Activated T-cell treated with anti-CD3 and anti-CD28 coated beads for 24 hours (primary cell): ENCODE results near the gene COL8A1.

Source experiments
- DNase-seq: peaks from one replicate; pipeline ENCODE4 v3.0.0-alpha.2; 2020; ENCODE audit warnings: low read depth

The COL8A1 gene

DNA sequence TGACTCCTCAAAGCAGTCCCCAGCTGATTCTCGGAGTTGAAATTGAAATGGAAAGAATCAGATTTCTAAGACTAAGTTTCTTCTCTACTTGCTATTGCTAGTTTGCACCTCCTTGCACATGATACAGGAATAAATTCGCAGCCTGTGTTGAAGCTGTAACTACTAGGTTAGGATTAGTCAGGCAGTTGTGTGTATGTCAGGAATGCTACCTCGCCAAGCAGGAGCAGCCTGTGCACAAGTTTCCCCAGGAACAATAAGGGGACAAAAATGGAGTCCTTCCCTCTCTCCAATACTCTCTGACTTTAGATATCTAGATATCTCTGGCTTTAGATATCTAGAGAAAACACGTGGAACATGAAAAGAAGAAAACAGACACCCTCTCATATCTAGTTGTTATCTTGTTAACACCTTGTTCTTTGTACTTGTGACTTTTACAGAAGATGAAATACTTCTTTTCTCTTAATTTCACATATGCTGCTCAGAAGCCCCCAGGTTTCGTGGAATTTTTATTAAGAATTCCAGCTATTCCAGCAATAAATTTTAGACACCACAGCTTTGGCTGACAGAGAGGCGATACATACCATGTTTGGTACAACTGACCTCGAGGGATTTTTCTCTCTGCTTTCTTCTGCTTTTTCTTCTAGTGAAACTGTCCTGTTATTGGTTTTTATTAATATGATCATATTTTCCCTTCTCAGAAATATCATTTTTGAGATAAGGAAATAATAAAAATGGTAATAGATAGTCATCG lies 123.2 kb downstream of the COL8A1 start:
- no peak for DNase-seq

DNA sequence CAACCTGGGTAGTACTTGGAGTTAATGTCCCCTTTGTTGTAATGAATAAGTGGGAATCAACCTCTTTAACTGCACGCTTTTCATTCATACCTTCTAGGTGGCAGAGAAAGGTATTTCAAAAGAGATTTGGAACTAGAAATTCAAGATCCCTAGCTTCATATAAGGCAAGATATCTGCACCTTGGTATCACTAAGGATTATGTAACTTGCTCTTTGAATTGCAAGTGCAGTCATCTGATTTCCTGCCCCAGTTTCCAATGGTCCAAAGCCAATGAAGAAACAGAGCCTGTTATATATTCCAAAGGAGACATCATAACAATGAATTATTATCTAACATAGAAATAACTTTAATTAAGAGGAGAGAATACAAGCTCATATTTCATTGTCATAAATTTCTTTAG lies 124.5 kb downstream of the COL8A1 start:
- DNase-seq, result no peak

DNA sequence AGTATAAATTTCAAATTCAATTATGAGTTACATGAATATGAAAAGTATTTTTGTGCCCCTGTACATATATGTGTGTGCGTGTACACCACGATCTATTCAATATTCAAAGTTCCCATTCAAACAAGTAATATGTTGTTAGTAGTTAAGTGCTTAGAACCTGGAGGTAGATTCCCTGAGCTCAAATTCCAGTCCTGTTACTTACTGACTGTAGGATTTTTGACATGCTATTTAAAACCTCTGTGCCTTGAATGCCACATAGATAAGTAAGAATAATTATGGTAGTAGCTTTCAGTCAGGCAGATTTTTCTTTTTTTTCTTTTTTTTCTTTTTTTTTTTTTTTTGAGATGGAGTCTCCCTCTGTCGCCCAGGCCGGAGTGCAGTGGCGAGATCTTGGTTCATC lies 126.0 kb downstream of the COL8A1 start:
- DNase-seq, result no peak

DNA sequence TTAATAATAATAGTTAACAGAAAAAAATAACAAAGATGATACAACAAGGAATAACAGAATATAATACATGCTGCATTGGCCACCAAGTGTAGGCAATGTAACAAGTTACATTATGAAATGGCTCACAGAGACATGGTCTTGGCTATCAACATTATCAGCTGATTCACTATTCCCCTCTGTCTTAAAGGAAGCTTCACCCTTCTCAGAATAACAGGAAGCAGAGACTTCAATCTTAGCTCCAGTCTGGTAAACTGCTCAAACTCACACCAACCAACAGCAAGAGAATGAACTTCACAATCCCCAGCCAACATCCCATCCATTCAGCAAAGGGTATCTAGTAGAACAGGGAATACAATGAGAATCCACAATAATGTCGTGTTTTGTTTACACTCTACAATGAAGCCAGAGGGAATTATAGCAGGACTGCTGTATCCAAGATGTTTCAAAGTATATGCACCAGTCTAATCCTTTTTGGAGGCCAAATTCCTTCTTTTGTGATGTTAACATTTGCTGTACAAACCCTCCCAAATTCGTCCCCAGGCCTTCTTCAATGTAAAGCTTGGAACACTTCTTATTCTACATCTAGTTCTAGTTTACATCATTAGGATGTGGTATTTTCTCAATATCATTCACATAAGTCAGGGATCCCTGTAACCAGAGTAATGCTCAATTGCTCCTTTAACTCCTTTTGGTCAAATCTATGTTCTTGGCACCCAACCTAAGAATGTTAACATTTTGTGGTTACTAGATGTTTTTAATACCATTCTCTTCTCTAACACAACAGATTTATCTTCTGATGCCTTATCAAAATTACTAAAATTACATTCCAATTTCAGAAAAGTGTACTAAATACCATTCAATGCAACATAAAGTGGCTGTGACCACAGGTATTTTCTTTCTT lies 126.9 kb downstream of the COL8A1 start:
- no peak for DNase-seq

DNA sequence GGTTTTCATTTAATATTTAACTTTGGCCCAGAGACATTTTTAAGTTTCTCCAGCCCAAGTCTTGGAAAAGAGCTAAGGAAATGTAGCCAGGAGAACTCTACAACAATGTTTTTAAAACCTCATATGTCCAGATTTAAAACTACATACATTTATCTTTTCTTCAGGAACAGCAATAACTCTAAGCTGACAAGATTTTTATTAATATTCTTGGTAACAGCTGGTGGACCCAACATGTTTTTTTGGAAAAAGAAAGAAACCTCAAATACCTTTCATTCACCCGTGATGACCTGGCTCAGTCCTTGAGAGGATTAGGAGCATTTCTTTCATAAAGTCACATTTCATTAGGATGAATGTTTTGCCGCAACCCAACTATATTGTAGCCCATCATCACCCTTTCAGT lies 128.9 kb downstream of the COL8A1 start:
- no peak for DNase-seq

DNA sequence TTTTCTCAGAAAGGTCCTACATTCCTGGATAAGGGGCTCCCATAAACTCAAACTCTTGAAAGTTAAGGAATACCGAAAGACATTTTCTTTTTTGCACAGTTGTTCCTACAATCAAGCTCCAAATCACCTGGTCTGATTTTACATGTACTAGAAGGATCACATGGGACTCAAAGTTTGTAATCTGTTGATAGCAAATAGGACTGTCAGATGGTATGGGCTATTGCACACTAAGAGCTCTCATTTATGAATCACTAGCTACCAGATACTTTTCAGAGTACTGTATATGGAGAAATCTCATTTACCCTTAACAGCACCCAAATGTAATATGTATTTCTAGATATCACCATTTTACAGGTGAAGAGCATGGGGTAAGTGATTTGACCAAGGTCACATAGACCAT lies 129.7 kb downstream of the COL8A1 start:
- DNase-seq, result no peak

DNA sequence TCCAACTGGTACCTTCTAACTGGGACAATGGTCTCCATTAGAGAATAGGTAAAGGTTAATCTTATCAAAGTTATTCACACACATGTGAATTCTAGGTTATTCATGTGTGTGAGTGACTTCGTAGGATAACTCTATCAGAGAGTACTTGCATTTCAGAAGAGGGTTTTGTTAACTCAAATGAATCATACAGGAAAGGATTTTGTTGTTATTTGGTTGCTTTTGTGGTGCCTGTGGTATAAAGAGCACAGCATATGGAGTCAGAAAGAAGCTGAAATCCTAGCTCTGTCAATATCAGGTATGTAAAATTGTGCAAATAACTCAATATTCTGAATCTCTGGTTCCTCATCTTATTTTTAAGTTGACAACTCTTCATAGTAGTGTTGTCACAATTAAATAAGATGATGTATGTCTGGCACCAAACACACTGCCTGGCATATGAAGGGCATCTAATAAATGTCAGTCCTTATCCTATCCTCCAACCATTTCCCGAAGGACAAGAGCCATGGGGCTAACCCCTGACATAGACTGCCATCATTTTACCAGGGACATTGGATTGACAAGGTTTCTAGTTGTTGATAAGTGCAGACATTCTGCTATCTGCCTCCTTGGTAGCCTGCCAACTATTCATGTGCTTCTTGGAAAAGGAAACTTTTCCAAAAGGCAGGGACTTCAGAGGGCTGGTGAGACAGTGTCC lies 130.6 kb downstream of the COL8A1 start:
- DNase-seq, result no peak

DNA sequence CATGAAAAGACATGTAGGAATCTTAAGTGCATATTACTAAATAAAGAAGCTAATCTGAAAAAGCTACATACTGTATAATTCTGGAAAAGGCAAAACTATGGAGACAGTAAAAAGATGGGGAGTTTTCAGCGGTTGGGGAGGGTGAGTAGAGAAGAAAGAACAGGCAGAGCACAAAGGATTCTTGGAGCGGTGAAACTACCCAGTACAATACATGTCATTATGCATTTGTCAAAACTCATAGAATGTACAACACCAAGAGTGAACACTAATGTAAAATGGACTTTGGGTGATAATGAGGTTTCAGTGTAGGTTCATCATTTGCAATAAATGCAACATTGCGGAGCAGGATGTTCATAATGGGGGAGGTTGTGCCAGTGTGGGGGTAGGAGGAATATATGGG lies 133.8 kb downstream of the COL8A1 start:
- no peak for DNase-seq

DNA sequence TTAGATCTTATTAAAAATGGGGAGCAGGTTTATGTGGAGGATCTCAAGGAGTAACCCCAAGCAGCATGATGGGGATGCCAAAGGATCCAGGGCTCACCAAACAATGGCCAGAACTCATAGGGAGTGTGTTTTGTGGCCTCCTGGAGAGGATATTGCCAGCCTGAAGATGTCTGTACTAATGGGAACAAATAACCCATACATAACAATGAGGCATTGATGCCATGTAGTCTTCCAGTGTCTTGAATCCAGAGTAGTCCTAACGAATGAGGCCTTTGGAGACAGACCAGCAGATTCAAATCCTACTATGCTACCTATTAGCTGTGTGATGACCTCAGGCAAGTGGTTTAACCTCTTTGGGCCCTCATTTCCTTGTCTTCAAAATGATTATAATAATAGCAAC lies 134.3 kb downstream of the COL8A1 start:
- DNase-seq, result no peak

DNA sequence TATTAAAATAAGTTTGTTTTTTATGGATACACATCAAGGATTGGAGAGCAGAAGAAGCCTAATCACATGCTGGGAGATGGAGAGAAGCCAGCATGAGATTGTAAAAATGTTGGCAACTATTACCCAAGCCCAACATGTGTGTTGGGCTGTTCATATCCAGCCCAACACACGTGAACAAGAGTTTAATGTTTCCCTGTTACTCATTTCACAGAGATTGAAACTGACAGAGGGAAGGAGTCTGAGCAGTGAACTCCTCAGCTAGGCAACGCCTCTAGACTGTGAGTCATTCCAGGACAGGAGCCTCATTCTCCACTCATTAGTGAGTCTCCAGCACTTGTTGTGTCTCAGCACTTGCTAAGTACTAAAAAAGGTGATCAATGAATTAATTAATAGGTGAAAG lies 136.1 kb downstream of the COL8A1 start:
- no peak for DNase-seq

DNA sequence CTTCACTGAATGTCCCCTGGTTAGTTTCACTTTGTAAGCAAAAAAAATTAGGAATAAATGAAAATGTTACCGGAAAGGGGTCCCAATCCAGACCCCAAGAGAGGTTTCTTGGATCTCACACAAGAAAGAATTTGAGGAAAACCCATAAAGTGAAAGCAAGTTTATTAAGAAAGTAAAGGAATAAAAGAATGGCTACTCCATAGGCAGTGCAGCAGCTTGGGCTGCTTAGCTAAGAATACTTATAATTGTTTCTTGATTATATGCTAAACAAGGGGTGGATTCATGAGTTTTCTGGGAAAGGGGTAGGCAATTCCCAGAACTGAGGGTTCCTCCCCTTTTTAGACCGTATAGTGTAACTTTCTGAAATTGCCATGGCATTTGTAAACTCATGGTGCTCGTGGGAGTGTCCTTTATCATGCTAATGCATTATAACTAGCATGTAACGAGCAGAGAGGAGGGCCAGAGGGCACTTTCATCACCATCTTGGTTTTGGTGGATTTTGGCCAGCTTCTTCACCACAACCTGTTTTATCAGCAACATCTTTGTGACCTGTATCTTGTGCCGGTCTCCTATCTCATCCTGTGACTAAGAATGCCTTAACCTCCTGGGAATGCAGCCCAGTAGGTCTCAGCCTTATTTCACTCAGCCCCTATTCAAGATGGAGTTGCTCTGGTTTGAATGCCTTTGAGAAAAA lies 138.3 kb downstream of the COL8A1 start:
- no peak for DNase-seq

DNA sequence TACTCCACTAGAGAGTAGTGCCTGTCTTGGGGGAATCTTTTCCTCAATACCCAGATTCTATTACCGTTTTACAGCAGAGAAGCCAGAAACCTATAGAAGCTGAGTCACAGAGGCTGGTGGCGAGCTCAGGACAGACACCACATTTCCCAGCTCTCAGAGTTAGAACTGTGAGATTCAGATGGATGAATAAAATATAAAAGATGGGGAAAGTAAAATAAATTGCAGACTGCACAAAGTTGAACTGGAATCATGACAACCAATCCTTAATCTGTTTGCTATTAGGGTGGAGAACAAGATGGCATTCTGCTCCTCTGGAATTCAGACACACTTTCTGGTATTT lies 138.8 kb downstream of the COL8A1 start:
- DNase-seq, result no peak

DNA sequence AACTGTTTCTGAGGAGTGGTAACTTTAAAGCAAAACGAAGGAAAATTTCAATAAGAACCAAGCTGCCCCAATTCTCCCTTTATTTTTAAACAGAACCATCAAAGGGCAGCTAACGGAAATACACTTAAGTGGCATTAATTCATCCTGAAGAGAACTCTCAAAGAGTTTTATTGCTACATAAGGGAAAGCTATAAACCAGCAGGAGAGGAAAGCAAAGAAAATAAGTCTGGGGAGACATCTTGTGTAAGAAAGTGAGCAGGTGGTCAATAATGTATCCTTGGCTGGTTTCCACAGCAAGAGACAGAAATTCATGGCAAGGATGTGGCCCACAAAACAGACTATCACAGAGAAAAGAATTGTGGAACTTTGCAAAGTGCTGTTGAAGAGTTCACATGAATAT lies 139.3 kb downstream of the COL8A1 start:
- no peak for DNase-seq

DNA sequence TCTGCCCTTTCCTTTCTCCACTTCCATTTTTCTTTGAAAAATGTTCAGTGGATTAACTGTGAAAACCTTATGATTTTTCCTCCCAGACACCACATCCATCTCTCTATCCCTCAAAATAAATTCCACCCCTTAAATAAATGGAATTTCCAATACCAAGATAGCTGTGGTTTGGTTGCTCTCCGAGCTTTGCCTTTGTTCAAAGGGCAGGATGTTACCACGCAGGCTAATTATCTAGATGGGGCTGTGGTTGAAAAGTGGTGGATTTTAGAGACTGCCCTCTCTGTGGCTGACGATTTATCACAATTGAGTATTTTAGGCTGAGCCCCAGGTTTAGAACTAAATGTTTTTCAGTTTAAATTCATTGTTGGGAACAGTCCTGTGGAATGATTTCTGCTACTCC lies 142.4 kb downstream of the COL8A1 start:
- DNase-seq, result no peak

DNA sequence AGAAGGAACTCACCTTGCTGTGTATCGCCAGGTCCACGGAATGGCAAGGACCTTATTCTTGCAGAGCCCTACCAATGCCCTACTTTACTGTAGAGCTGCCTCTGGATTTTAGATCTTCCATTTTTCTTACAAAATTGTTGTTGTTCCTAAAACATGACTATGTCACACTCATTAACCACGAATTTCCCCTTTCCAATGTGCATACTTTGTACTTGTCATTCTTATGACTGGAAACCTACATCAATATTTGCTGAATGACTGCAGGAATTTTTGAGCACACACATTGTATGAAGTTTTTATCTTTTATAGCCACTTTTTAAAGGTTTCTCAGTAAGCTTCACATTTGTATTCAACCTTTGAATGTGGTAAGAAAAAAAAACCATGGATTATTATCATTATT lies 143.4 kb downstream of the COL8A1 start:
- DNase-seq, result no peak

DNA sequence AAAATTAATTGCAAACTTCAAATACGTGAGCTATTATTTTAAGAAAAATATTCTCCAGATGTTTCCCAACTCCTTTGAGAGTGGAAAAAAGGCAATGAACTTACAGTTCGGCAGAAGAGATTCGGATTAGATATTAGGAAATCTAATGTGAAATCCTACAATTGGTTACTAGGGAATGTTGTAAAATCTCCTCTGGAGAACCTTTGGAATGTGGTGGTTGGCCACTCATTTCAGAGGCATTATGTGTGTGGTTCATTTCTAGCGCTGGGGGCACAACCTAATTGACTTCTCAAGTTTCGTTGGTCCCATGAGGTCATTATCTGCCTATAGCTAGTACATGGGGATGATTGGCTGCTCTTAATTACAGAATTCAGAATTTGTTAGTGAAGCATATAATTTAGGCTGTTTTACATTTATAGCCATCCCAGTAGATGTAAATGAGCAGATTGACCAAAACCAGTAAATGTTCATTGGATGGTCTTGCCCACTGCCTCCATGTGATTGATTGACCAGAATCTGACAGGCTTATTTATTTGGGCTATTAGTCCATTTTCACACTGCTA lies 144.7 kb downstream of the COL8A1 start:
- no peak for DNase-seq

DNA sequence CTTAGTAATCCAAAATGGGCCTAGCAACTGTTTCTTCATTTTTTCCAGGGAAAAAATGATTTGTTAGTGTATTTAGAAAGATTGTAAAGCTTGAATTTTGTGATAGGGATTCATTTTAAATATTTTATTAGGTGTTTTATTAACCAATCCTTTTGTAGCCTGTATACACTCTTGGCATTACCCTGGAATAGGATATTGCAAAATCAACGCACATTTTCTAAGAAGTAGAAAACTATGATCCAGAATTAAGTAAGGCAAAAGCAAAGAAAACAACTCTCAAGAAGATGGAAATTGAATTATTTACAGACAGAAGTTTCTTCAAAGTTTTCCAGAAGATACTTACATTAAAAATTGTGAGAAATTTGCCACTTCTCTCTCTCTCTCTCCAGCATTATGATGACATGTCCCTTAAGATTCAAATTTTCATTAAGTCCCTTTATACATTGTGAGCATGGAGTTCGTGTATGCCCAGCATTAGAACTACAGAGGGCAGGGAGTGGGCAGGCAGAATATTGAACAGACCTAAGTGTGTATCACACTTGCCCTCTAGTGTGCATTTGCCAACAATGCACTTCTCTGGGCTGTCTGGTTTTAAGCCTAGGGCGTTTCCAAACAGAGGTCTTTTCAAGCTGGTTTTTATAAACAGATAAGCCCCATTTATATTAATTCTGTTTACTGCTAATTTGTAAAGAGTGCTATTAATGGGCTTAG lies 150.8 kb downstream of the COL8A1 start:
- DNase-seq, result no peak

DNA sequence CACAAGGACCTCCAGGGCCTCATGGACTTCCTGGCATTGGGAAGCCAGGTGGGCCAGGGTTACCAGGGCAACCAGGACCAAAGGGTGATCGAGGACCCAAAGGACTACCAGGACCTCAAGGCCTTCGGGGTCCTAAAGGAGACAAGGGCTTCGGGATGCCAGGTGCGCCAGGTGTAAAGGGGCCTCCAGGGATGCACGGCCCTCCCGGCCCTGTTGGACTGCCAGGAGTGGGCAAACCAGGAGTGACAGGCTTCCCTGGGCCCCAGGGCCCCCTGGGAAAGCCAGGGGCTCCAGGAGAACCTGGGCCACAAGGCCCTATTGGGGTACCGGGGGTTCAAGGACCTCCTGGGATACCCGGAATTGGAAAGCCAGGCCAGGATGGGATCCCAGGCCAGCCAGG lies 156.1 kb downstream of the COL8A1 start:
- DNase-seq, result no peak

DNA sequence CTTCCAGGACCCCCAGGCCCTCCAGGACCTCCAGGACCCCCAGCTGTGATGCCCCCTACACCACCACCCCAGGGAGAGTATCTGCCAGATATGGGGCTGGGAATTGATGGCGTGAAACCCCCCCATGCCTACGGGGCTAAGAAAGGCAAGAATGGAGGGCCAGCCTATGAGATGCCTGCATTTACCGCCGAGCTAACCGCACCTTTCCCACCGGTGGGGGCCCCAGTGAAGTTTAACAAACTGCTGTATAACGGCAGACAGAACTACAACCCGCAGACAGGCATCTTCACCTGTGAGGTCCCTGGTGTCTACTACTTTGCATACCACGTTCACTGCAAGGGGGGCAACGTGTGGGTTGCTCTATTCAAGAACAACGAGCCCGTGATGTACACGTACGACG lies 157.2 kb downstream of the COL8A1 start:
- no peak for DNase-seq

DNA sequence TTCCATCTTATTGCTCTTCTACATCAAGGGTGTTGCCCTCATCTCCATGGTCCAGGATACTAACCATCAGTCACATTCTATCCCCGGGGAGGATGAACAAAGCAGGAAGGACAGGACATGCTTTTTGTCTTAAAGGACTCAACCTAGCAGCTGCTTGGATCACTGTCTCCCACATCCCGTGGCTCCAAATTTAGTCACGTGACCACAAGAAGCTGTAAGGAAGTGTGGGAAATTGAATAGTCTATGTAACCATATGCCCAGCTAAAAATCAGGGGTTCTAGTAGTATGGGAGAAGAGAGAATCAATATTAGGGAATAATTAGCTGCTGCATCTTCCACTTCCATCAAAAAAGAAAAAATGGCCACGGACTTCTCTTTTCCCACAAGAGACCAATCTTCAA lies 161.0 kb downstream of the COL8A1 start:
- no peak for DNase-seq

DNA sequence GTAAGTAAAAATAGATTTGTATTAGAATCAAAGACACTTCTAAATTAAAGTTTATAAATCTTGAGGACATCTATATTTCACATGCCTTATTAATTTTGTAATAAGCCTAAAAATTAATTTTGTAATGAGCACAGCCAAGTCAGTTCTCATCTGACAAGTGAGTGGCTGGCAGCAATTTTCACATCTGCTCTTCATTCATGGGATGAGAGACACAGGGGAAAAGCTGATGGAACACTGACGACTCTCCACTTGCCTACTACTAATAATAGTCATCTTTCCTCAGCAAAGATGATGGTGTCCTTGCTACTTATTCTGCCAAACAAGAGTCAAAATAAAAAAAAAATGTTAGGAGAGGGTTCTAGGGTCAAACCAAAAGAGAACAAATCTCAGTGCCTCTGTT lies 164.9 kb downstream of the COL8A1 start:
- no peak for DNase-seq
